ENCODE data around the gene CNNM1. TPM values are rescaled to one million over a fixed set of nuclear protein-coding genes. Genes with fewer than 3 reads are reported as not detected.

CNNM1 gene
- total and polyA plus RNA-seq, 9 of the 15 experiments (the other 6 are each of a cell fraction or from before 2014, with no cell fraction given): not detected

DNA sequence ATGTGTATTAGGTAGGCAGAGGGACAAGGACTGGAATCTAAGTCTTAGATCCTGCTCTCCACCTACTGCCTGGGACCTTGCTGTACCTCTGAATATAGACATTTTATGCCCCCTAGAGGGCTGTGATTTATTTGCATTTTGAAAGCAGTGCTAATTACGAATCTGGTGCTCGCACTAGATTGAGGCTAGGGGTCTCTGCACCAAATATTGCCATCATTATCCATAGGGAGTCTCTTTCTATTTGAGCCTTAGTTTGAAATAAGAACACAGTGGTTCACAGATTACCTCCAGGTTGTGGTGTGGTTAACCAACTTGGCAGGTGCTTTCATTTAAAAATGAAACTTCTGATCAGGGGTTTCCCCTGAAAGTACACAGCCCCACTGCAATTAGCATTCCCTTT lies 41.8 kb downstream of the CNNM1 start (continued):
- TF ChIP-seq ZNF217 (CRISPR knock-in tag; IDR thresholded peaks at IDR 0.05) (no peak), CTCF (IDR thresholded peaks at IDR 0.05 in 2 of 3, conservative IDR thresholded peaks at IDR 0.05 in 1 of 3; ENCODE audit: insufficient read depth in 2 of 3, low read depth in 1 of 3, low read length in 3 of 3) (peak; percentile 39 to 50 (median 43); a peak in 4 of 6 replicates)
- TF ChIP-seq, protein P1, sequence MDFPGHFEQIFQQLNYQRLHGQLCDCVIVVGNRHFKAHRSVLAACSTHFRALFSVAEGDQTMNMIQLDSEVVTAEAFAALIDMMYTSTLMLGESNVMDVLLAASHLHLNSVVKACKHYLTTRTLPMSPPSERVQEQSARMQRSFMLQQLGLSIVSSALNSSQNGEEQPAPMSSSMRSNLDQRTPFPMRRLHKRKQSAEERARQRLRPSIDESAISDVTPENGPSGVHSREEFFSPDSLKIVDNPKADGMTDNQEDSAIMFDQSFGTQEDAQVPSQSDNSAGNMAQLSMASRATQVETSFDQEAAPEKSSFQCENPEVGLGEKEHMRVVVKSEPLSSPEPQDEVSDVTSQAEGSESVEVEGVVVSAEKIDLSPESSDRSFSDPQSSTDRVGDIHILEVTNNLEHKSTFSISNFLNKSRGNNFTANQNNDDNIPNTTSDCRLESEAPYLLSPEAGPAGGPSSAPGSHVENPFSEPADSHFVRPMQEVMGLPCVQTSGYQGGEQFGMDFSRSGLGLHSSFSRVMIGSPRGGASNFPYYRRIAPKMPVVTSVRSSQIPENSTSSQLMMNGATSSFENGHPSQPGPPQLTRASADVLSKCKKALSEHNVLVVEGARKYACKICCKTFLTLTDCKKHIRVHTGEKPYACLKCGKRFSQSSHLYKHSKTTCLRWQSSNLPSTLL (IDR thresholded peaks at IDR 0.05): no peak
- TF ChIP-seq, protein P2, sequence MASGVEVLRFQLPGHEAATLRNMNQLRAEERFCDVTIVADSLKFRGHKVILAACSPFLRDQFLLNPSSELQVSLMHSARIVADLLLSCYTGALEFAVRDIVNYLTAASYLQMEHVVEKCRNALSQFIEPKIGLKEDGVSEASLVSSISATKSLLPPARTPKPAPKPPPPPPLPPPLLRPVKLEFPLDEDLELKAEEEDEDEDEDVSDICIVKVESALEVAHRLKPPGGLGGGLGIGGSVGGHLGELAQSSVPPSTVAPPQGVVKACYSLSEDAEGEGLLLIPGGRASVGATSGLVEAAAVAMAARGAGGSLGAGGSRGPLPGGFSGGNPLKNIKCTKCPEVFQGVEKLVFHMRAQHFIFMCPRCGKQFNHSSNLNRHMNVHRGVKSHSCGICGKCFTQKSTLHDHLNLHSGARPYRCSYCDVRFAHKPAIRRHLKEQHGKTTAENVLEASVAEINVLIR (CRISPR knock-in tag; IDR thresholded peaks at IDR 0.05): no peak
